Gastrocnemius medialis (tissue), 4 donors: ENCODE measurements around the gene ZNF765. TPM values are rescaled to one million over a fixed set of nuclear protein-coding genes. Genes with fewer than 3 reads are reported as not detected.

Experiments
- ATAC-seq, 2 donors: fragments of 150-250 bp; one replicate each; pipeline ENCODE4 v1.9.1; 2016
- DNase-seq, 2 donors: peaks; one replicate each; pipeline ENCODE4 v3.0.0-alpha.2; 2019
- H3K27ac ChIP-seq, 4 donors: fragments of 200-600 bp; sonication (generic); 1 replicate in 1 of 4; 2 replicates in 3 of 4; pipeline ENCODE4 v1.5.1; 2016 to 2018; ENCODE audit warnings: mild to moderate bottlenecking in 2 of 4, moderate library complexity in 1 of 4
- H3K27me3 ChIP-seq, 3 donors: fragments of 200-600 bp; sonication (generic) in 2 of 3; 1 replicate in 1 of 3; 2 replicates in 2 of 3; pipeline versions ENCODE4 v1.5.1 to v1.6.0; 2016 to 2019; ENCODE audit warnings: mild to moderate bottlenecking in 1 of 3, moderate library complexity in 1 of 3
- H3K36me3 ChIP-seq, 2 donors: fragments of 200-600 bp; sonication (generic) in 1 of 2; one replicate each; pipeline ENCODE4 v1.5.1; 2017 to 2018
- H3K4me1 ChIP-seq, 2 donors: fragments of 200-600 bp; sonication (generic) in 1 of 2; one replicate each; pipeline ENCODE4 v1.5.1; 2016 to 2017; ENCODE audit warnings: mild to moderate bottlenecking in 2 of 2
- H3K4me3 ChIP-seq, 4 donors: fragments of 200-600 bp; sonication (generic) in 3 of 4; 1 replicate in 1 of 4; 2 replicates in 3 of 4; pipeline ENCODE4 v1.5.1; 2016 to 2019; ENCODE audit warnings: mild to moderate bottlenecking in 2 of 4
- H3K9me3 ChIP-seq, 3 donors: fragments of 200-600 bp; sonication (generic) in 2 of 3; 1 replicate in 1 of 3; 2 replicates in 2 of 3; pipeline ENCODE4 v1.5.1; 2016 to 2019
- CTCF ChIP-seq, 5 experiments: fragments of 450-650 bp in 3 of 5; fragments of 200-600 bp in 2 of 5; sonication (generic) in 2 of 5; IDR thresholded peaks in 4 of 5; conservative IDR thresholded peaks in 1 of 5; 1 replicate in 4 of 5; 2 replicates in 1 of 5; pipeline ENCODE4 v1.5.1; 2016 to 2019; ENCODE audit warnings: antibody characterized with exemption in 5 of 5, mild to moderate bottlenecking in 3 of 5, moderate library complexity in 3 of 5
- POLR2A ChIP-seq, 2 donors: fragments of 450-650 bp; IDR thresholded peaks; one replicate each; pipeline ENCODE4 v1.6.1; 2017; ENCODE audit warnings: antibody characterized with exemption in 2 of 2, mild to moderate bottlenecking in 2 of 2, moderate library complexity in 2 of 2
- in situ Hi-C, 4 donors: fragments of 200-750 bp; cut with MboI; loops; one replicate each; pipeline versions ENCODE4 v1.15.0 to v1.8.0; 2017; ENCODE audit warnings: low sequenced_read_pairs in 4 of 4
- intact Hi-C: fragments of 100-400 bp; cut with DNase I; formaldehyde crosslinking; loops from one replicate; pipeline ENCODE4 v1.15.1; 2023; ENCODE audit warnings: low total_unique reads
- total RNA-seq, 4 donors: library from RNA; depleted of rRNA; stranded (reverse); fragments of >200 nt; gene quantifications; one replicate each; pipeline versions ENCODE4 v1.1.0 to v1.2.3, GENCODE V29; 2016

ZNF765 gene
- total RNA-seq, 4 donors from 2014 or later: 3.8 to 9.8 (median 5.3) TPM

GRCh38 chr19:53374743-53375142 lies 20.2 kb upstream of the ZNF765 start:
- TF ChIP-seq POLR2A (IDR thresholded peaks at IDR 0.05) (no peak), CTCF (IDR thresholded peaks at IDR 0.05 in 4 of 5, conservative IDR thresholded peaks at IDR 0.05 in 1 of 5) (no peak)
- in situ Hi-C loops: no loop called here
- Histone ChIP-seq H3K27me3 (no peaks in the 10 kb centered on the region), H3K4me3 (no peak overlapping the region), H3K27ac (no peak overlapping the region), H3K4me1 (no peaks in the 10 kb centered on the region), H3K9me3 (no peaks in the 10 kb centered on the region), H3K36me3 (no peaks in the 10 kb centered on the region)
- ATAC-seq: no peak
- intact Hi-C loops: no loop called here
- DNase-seq: no peak

- TF ChIP-seq POLR2A (IDR thresholded peaks at IDR 0.05) (no peak), CTCF (IDR thresholded peaks at IDR 0.05 in 4 of 5, conservative IDR thresholded peaks at IDR 0.05 in 1 of 5) (no peak)
- no peaks in the 10 kb centered on the region for H3K27me3 ChIP-seq
- intact Hi-C loops: no loop called here
- H3K4me3 ChIP-seq: no peak overlapping the region
- H3K27ac ChIP-seq: no peak overlapping the region
- H3K36me3 ChIP-seq: peaks cover 0 to 5% of the 10 kb centered on the region in 2 donors
- in situ Hi-C loops: no loop called here
- peaks cover 0 to 17% (median 0%) of the 10 kb centered on the region in 3 donors for H3K9me3 ChIP-seq
- ATAC-seq (no peak), DNase-seq (no peak)
- no peaks in the 10 kb centered on the region for H3K4me1 ChIP-seq
Observed at GRCh38 chr19:53381376-53381775, 13.6 kb upstream of the ZNF765 start.

- Histone ChIP-seq H3K27ac (no peak overlapping the region), H3K36me3 (no peaks in the 10 kb centered on the region), H3K4me1 (no peaks in the 10 kb centered on the region), H3K4me3 (no peak overlapping the region), H3K9me3 (peaks cover 0 to 12% (median 0%) of the 10 kb centered on the region in 3 donors), H3K27me3 (peaks cover 0 to 13% (median 12%) of the 10 kb centered on the region in 3 donors)
- in situ Hi-C loops (no loop called here), intact Hi-C loops (no loop called here)
- TF ChIP-seq POLR2A (IDR thresholded peaks at IDR 0.05): no peak
- no peak for TF ChIP-seq CTCF (IDR thresholded peaks at IDR 0.05 in 4 of 5, conservative IDR thresholded peaks at IDR 0.05 in 1 of 5)
- ATAC-seq: no peak
- DNase-seq: no peak
Observed at GRCh38 chr19:53388168-53388567, 6.8 kb upstream of the ZNF765 start.

- Histone ChIP-seq H3K9me3 (peaks cover 0 to 9% (median 0%) of the 10 kb centered on the region in 3 donors), H3K36me3 (no peaks in the 10 kb centered on the region), H3K4me1 (peaks cover under 1 to 2% of the 10 kb centered on the region in 2 donors), H3K27ac (no peak overlapping the region), H3K4me3 (no peak overlapping the region), H3K27me3 (peaks cover 0 to 13% (median 12%) of the 10 kb centered on the region in 3 donors)
- no peak for ATAC-seq
- in situ Hi-C loops: no loop called here
- no peak for DNase-seq
- TF ChIP-seq POLR2A (IDR thresholded peaks at IDR 0.05) (no peak), CTCF (IDR thresholded peaks at IDR 0.05 in 4 of 5, conservative IDR thresholded peaks at IDR 0.05 in 1 of 5) (no peak)
- intact Hi-C loops: no loop called here
Observed at GRCh38 chr19:53388904-53389303, 6.0 kb upstream of the ZNF765 start.

GRCh38 chr19:53389571-53389970 lies 5.4 kb upstream of the ZNF765 start:
- DNase-seq (no peak), ATAC-seq (no peak)
- H3K27ac ChIP-seq: no peak overlapping the region
- H3K36me3 ChIP-seq: no peaks in the 10 kb centered on the region
- peaks cover 7 to 8% of the 10 kb centered on the region in 2 donors for H3K4me1 ChIP-seq
- peak overlapping the region in 2 of 4 donors; percentile 20 to 34 for H3K4me3 ChIP-seq
- TF ChIP-seq POLR2A (IDR thresholded peaks at IDR 0.05): no peak
- TF ChIP-seq CTCF (IDR thresholded peaks at IDR 0.05 in 4 of 5, conservative IDR thresholded peaks at IDR 0.05 in 1 of 5): no peak
- in situ Hi-C loops: no loop called here
- peaks cover 0 to 13% (median 12%) of the 10 kb centered on the region in 3 donors for H3K27me3 ChIP-seq
- H3K9me3 ChIP-seq: peaks cover 0 to 2% (median 0%) of the 10 kb centered on the region in 3 donors
- intact Hi-C loops: no loop called here
